Measurements from ENCODE around the gene PRR16. TPM values are rescaled to one million over a fixed set of nuclear protein-coding genes. Genes with fewer than 3 reads are reported as not detected.

Gene PRR16
- total and polyA plus RNA-seq, 2 experiments from 2014 or later: 1.0 to 1.7 TPM

DNA sequence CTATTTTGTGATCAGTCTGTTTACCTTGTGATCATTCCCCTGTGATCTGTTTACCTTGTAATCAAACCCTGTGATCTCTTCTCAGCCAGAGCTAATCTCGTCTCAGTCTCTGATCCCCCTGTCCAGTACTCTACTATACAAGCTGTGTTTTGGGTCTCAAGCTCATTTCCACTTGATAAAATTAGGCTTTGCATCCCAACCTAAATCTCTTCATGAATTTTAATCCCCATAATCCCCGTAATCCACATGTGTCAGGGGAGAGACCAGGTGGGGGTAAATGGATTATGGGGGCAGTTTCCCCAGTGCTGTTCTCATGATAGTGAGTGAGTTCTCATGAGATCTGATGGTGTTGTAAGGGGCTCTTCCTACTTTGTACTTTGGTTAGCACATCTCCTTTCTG lies 157.2 kb downstream of the PRR16 start (continued):
- TF ChIP-seq, protein P1, sequence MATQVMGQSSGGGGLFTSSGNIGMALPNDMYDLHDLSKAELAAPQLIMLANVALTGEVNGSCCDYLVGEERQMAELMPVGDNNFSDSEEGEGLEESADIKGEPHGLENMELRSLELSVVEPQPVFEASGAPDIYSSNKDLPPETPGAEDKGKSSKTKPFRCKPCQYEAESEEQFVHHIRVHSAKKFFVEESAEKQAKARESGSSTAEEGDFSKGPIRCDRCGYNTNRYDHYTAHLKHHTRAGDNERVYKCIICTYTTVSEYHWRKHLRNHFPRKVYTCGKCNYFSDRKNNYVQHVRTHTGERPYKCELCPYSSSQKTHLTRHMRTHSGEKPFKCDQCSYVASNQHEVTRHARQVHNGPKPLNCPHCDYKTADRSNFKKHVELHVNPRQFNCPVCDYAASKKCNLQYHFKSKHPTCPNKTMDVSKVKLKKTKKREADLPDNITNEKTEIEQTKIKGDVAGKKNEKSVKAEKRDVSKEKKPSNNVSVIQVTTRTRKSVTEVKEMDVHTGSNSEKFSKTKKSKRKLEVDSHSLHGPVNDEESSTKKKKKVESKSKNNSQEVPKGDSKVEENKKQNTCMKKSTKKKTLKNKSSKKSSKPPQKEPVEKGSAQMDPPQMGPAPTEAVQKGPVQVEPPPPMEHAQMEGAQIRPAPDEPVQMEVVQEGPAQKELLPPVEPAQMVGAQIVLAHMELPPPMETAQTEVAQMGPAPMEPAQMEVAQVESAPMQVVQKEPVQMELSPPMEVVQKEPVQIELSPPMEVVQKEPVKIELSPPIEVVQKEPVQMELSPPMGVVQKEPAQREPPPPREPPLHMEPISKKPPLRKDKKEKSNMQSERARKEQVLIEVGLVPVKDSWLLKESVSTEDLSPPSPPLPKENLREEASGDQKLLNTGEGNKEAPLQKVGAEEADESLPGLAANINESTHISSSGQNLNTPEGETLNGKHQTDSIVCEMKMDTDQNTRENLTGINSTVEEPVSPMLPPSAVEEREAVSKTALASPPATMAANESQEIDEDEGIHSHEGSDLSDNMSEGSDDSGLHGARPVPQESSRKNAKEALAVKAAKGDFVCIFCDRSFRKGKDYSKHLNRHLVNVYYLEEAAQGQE (IDR thresholded peaks at IDR 0.05; ENCODE audit: unreplicated experiment): no peak
- TF ChIP-seq EZH2 (IDR thresholded peaks at IDR 0.05; ENCODE audit: low read depth, unreplicated experiment) (no peak), STAT1 (IDR thresholded peaks at IDR 0.05; ENCODE audit: unreplicated experiment) (no peak), JUNB (IDR thresholded peaks at IDR 0.05; ENCODE audit: unreplicated experiment) (no peak), EZH2phosphoT487 (IDR thresholded peaks at IDR 0.05; ENCODE audit: unreplicated experiment) (no peak)
- TF ChIP-seq, protein P2, sequence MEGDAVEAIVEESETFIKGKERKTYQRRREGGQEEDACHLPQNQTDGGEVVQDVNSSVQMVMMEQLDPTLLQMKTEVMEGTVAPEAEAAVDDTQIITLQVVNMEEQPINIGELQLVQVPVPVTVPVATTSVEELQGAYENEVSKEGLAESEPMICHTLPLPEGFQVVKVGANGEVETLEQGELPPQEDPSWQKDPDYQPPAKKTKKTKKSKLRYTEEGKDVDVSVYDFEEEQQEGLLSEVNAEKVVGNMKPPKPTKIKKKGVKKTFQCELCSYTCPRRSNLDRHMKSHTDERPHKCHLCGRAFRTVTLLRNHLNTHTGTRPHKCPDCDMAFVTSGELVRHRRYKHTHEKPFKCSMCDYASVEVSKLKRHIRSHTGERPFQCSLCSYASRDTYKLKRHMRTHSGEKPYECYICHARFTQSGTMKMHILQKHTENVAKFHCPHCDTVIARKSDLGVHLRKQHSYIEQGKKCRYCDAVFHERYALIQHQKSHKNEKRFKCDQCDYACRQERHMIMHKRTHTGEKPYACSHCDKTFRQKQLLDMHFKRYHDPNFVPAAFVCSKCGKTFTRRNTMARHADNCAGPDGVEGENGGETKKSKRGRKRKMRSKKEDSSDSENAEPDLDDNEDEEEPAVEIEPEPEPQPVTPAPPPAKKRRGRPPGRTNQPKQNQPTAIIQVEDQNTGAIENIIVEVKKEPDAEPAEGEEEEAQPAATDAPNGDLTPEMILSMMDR (conservative IDR thresholded peaks at IDR 0.05; ENCODE audit: low read depth in 2 of 2): no peak

DNA sequence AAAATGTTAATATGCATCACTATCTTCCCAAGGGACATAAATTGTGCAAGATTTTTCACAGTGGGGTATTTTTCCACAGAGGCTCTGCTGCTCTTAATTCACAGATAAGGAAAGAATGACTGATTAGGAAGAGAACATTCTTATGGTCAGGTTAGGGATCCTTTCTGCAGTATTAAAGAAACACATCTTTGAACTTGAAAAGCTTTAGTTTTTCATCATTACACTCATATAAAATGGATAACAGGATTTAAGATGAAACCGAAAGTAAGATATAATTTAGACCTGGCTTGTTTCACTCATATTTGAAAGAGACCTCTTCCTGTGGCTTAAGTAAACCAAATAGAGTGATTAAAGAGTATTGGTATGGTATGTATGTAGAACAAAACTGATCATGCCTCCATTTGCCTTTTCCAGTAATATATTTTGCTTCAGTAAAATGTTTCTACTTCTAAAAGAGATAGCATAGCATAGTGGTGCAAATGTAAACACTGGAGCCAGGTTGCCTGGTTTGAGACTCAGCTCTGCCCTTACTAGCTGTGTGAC lies 160.0 kb downstream of the PRR16 start:
- H3K27me3 Mint-ChIP-seq (ENCODE audit: insufficient read depth, low read depth, poor library complexity): no peaks in the 10 kb centered on the region
- TF ChIP-seq CREB1 (CRISPR knock-in tag; IDR thresholded peaks at IDR 0.05; ENCODE audit: low read depth) (no peak), POLR2AphosphoS5 (IDR thresholded peaks at IDR 0.05; ENCODE audit: low read depth) (no peak), EZH2phosphoT487 (IDR thresholded peaks at IDR 0.05; ENCODE audit: unreplicated experiment) (no peak)
- ATAC-seq: no peak

DNA sequence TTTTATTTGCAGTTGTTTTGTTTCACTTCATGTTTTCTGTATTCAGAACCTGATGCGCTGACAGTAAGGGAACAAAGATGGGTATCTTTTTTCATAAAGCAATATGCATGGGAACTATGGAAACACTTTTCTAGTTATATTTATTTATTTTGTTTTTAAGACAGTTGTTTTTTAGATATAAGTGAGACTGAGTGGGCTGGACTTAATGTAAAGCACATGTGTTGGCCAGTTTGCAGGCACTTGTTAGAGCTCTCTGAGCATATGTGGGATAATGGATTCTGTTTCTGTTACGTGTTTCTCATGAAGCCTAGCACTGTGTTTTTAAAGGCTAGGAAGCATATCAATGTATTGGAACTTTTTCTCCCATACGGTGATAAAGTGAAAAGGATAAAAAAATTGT lies 164.1 kb downstream of the PRR16 start:
- H3K27me3 Mint-ChIP-seq (ENCODE audit: insufficient read depth, low read depth, poor library complexity): no peaks in the 10 kb centered on the region
- Histone ChIP-seq H4K20me1 (replicated peaks; ENCODE audit: insufficient read depth) (no peaks in the 10 kb centered on the region), H3K4me1 (ENCODE audit: insufficient read depth) (peaks cover 5% of the 10 kb centered on the region; the same call in 1 of the 2 replicates), H2AFZ (no peak overlapping the region), H3K9me2 (ENCODE audit: insufficient read depth) (peaks cover 5% of the 10 kb centered on the region; the same call in 1 of the 2 replicates), H3K27ac (ENCODE audit: low read depth) (no peak overlapping the region), H3F3A (replicated peaks; ENCODE audit: low read depth) (no peaks in the 10 kb centered on the region), H3K27me3 (ENCODE audit: insufficient read depth) (no peaks in the 10 kb centered on the region), H3K36me3 (ENCODE audit: insufficient read depth) (no peaks in the 10 kb centered on the region), H3K4me2 (no peak overlapping the region), H3K79me2 (replicated peaks; ENCODE audit: insufficient read depth) (no peaks in the 10 kb centered on the region), H3K4me3 (no peak overlapping the region)
- DNase-seq (ENCODE audit: low spot score) (no peak), ATAC-seq (no peak)
- H3K9me3 Mint-ChIP-seq: no peaks in the 10 kb centered on the region
- TF ChIP-seq, protein P3, sequence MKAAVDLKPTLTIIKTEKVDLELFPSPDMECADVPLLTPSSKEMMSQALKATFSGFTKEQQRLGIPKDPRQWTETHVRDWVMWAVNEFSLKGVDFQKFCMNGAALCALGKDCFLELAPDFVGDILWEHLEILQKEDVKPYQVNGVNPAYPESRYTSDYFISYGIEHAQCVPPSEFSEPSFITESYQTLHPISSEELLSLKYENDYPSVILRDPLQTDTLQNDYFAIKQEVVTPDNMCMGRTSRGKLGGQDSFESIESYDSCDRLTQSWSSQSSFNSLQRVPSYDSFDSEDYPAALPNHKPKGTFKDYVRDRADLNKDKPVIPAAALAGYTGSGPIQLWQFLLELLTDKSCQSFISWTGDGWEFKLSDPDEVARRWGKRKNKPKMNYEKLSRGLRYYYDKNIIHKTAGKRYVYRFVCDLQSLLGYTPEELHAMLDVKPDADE (IDR thresholded peaks at IDR 0.05): no peak
- no peak for TF ChIP-seq EZH2 (IDR thresholded peaks at IDR 0.05; ENCODE audit: low read depth, unreplicated experiment)
- TF ChIP-seq POLR2AphosphoS5 (IDR thresholded peaks at IDR 0.05; ENCODE audit: low read depth): no peak
- TF ChIP-seq JUNB (IDR thresholded peaks at IDR 0.05; ENCODE audit: unreplicated experiment): no peak
- TF ChIP-seq, protein P2 (conservative IDR thresholded peaks at IDR 0.05; ENCODE audit: low read depth in 2 of 2): no peak
- no peaks in the 10 kb centered on the region for H3K36me3 Mint-ChIP-seq (ENCODE audit: low read depth)
- H3K4me3 Mint-ChIP-seq: no peak overlapping the region
- peaks cover 3% of the 10 kb centered on the region; the same call in 2 of the 3 replicates for H3K4me1 Mint-ChIP-seq
- H3K27ac Mint-ChIP-seq: no peak overlapping the region

More for the DNA sequence above, 160.0 kb downstream of the PRR16 start:
- no peak overlapping the region for H2AFZ ChIP-seq
- DNase-seq (ENCODE audit: low spot score): no peak
- no peaks in the 10 kb centered on the region for H3K27me3 ChIP-seq (ENCODE audit: insufficient read depth)
- no peaks in the 10 kb centered on the region for H3K9me2 ChIP-seq (ENCODE audit: insufficient read depth)
- Mint-ChIP-seq H3K36me3 (ENCODE audit: low read depth) (no peaks in the 10 kb centered on the region), H3K9me3 (no peaks in the 10 kb centered on the region), H3K4me3 (no peak overlapping the region), H3K4me1 (no peaks in the 10 kb centered on the region; the same call in 2 of the 3 replicates), H3K27ac (no peak overlapping the region)
- no peaks in the 10 kb centered on the region for H3F3A ChIP-seq (replicated peaks; ENCODE audit: low read depth)
- H3K79me2 ChIP-seq (replicated peaks; ENCODE audit: insufficient read depth): no peaks in the 10 kb centered on the region
- H3K36me3 ChIP-seq (ENCODE audit: insufficient read depth): no peaks in the 10 kb centered on the region
- H4K20me1 ChIP-seq (replicated peaks; ENCODE audit: insufficient read depth): no peaks in the 10 kb centered on the region
- H3K4me2 ChIP-seq: no peak overlapping the region
- no peak overlapping the region for H3K27ac ChIP-seq (ENCODE audit: low read depth)
- H3K4me1 ChIP-seq (ENCODE audit: insufficient read depth): no peaks in the 10 kb centered on the region
- H3K4me3 ChIP-seq: no peak overlapping the region

Measured in GM23338 (cell line).